Stimulated activated CD8-positive, alpha-beta memory T cell treated with anti-CD3 and anti-CD28 coated beads, Interleukin-12 subunit alpha, Interleukin-12 subunit beta, amount 100 ng/mL, for 1 hour (primary cell): ENCODE data around the gene RNF214.
A peak's percentile ranks its signal among the peaks of the same experiment; 100 is the strongest.
"Not testable (repeated sequence)": the region's sequence is repeated elsewhere in the genome, so short reads cannot be mapped to it uniquely, and the experiment has no call there.

ENCODE experiments used
- DNase-seq: peaks from one replicate; pipeline ENCODE4 v3.0.0-alpha.2; 2020; ENCODE audit warnings: low read depth

Gene RNF214

GRCh38 chr11:117315285-117316196, 83.1 kb downstream of the RNF214 start:
- no peak for DNase-seq

- DNase-seq = no peak
Observed at GRCh38 chr11:117316197-117316961, 83.9 kb downstream of the RNF214 start, which contains the start of gene BACE1. TSS of gene BACE1 (minus strand) at chr11:117316256. CDS start at chr11:117315795, 461 bp downstream.

GRCh38 chr11:117318738-117319137, 86.3 kb downstream of the RNF214 start:
- no peak for DNase-seq

- no peak for DNase-seq
Observed at GRCh38 chr11:117319214-117319840, 86.9 kb downstream of the RNF214 start.

DNA sequence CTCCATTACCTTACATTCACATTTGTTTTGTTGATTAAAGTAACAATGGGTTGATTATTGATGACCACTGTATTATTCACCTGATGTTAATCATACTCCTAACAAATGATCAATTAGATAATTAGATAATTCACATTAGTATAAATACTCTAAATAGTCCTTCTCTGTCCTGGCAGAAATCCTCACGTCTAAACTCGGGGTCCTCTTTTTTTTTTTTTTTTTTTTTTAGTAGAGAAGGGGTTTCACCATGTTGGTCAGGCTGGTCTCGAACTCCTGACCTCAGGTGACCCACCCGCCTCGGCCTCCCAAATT, 94.7 kb downstream of the RNF214 start:
- not testable (repeated sequence) for DNase-seq

DNA sequence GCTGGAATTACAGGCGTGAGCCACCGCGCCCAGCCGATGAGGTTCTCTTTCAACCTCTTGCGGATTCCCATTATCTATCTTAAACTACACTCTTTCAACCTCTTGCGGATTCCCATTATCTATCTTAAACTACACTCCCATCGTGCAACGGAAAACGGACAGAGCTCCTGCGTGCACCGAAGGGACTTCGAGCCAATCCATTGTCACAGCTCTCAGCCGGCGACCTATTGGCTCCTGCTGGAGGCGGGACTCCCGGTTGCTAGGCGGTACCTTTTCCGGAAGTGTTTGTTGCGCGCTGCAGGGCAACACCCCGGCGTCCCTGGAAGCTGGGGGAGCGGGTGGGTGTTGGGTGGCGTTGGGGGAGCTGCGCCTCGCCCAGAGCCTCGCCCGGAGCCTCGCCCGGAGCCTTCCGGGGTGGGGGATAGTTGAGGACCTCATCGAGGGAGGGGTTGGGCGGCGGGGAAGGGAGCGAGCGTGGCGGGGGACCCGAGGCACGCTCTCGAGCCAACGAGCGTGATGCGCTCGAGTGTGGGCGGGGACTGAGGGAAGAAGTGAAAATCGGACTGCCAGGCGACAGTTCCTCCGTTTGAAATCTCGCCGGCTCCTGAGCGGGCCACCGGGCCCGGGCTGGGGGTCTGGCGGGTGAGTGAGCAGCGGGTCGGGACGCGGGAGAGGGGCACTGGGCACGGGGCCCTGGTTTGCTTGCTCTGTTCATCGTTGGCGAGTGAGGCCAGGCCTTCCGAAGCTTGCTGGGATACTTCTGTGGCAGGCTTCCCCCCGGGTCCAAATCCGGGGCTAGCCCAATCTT, 95.3 kb downstream of the RNF214 start, which contains the start of gene CEP164:
Gene CEP164 (plus strand): TSS at position 288 of the 808 bp plus-strand sequence. CDS start 10,733 bp downstream, outside the sequence.
- DNase-seq = peak; percentile 89

- DNase-seq = no peak
Observed at GRCh38 chr11:117328375-117329010, 96.0 kb downstream of the RNF214 start.

DNA sequence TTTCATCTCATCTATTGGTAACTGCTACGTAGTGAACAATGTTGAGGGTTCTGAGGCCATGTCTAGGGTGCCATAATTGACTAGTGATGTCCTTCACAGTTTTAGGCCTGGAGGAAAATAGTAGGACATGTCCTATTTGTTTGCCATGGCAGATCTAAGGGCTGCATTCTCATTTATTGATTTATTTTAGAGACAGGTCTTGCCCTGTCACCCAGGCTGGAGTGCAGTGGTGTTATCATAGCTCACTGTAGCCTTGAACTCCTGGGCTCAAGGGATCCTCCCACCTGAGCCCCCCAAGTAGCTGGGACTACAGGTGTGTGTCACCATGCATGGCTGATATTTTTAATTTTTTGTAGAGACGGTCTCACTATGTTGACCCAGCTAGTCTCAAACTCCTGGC, 100.4 kb downstream of the RNF214 start:
- DNase-seq = no peak

DNA sequence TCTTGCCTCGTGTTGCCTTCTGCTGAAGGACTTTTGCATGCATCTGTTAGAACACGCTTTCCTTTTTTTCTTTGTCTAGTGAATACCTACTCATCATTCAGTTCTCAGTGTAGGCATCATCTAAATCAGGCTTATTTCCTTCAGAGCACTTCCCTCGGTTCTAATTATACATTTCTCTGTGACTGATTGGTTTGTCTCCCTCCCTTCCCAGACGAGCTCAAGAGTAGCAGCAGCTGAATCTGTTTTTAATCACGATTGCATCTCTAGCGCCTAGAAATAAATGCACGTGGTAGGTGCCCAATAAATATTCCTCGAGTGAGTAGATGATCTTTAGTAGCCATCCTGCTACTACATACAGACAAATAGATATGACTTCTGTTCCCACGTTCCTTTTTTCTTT, 101.4 kb downstream of the RNF214 start:
- DNase-seq = no peak

DNA sequence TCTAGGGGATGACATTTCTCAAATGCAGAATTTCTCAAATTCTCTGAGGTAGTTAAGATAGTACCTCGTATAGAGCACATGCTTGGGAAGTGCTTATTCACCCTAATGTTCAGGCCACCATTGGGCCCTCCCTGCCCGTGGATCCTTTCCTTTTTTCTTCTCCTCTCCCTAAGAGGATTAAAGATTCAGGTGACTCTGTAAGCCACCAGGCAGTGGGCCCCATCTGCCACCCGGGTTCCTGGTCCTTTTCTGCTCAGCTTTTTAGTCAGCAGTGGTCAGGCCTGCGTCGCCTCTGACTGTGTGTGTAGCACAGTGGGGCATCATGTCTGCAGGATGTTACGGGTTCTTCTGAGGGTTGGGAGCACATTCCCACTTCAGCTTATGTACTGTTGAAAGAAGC, 102.4 kb downstream of the RNF214 start:
- no peak for DNase-seq

DNA sequence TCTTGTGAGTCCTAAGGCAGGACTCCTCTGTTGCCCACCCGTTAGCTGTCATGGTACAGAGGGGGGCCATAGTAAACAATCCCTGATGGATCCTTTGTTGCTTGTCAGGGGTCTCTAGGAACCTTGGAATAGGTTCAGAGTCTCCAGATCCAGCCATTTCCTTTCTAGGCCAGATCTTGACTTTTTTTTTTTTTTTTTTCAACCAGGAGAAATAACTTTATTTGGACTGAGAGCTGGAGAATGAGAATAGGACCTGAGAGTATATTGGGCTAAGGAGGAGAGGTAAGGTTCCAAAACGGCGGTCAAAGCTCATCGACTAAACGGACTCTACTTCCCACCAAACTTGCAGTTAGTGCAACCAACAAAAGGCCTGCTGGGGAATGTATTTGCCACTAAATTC, 102.9 kb downstream of the RNF214 start:
- DNase-seq = no peak
